ENCODE results near the gene SDC3. TPM values are rescaled to one million over a fixed set of nuclear protein-coding genes. Genes with fewer than 3 reads are reported as not detected.

The SDC3 gene
- total and polyA plus RNA-seq, 4 donors, result 21.2 to 41.8 (median 23.7) TPM

- H3K9ac ChIP-seq (ENCODE audit: insufficient read depth in 1 of 2, low read length in 2 of 2), result no peak overlapping the region
- no peak overlapping the region for H3K27ac ChIP-seq (ENCODE audit: low read depth in 1 of 2, low read length in 1 of 2)
- no peak for DNase-seq
- peaks cover 0 to 33% (median 17%) of the 10 kb centered on the region in 4 donors for H3K36me3 ChIP-seq (ENCODE audit: control insufficient read depth in 4 of 4, insufficient read depth in 4 of 4, low read length in 4 of 4)
- no peak for ATAC-seq (ENCODE audit: insufficient read depth, low FRiP score)
- H3K4me3 ChIP-seq, result no peak overlapping the region
- peaks cover 0 to 11% (median 6%) of the 10 kb centered on the region in 4 donors for H3K9me3 ChIP-seq (ENCODE audit: control insufficient read depth in 4 of 4, insufficient read depth in 3 of 4, low read length in 3 of 4)
- H3K4me1 ChIP-seq (ENCODE audit: control insufficient read depth in 5 of 5, insufficient read depth in 5 of 5, low read length in 5 of 5), result peaks cover 0 to 17% (median 8%) of the 10 kb centered on the region in 5 donors
- no peak for TF ChIP-seq CTCF (IDR thresholded peaks at IDR 0.05; ENCODE audit: control extremely low read depth, extremely low read depth)
- H3K27me3 ChIP-seq (ENCODE audit: control insufficient read depth in 3 of 3, insufficient read depth in 3 of 3, low read length in 2 of 3), result no peaks in the 10 kb centered on the region
- 95 to 98% methylated on average over 11 of the region's 11 CpGs for WGBS, 2 donors
Measured at GRCh38 chr1:30874176-30874575, 34.4 kb downstream of the SDC3 start.

GRCh38 chr1:30872948-30873263 is 35.7 kb downstream of the SDC3 start:
- TF ChIP-seq CTCF (IDR thresholded peaks at IDR 0.05; ENCODE audit: control extremely low read depth, extremely low read depth), result no peak
- Histone ChIP-seq H3K9me3 (ENCODE audit: control insufficient read depth in 4 of 4, insufficient read depth in 3 of 4, low read length in 3 of 4) (peaks cover 0 to 11% (median 6%) of the 10 kb centered on the region in 4 donors), H3K9ac (ENCODE audit: insufficient read depth in 1 of 2, low read length in 2 of 2) (no peak overlapping the region), H3K27me3 (ENCODE audit: control insufficient read depth in 3 of 3, insufficient read depth in 3 of 3, low read length in 2 of 3) (no peaks in the 10 kb centered on the region), H3K4me1 (ENCODE audit: control insufficient read depth in 5 of 5, insufficient read depth in 5 of 5, low read length in 5 of 5) (peaks cover 0 to 10% (median 8%) of the 10 kb centered on the region in 5 donors), H3K4me3 (no peak overlapping the region), H3K27ac (ENCODE audit: low read depth in 1 of 2, low read length in 1 of 2) (no peak overlapping the region), H3K36me3 (ENCODE audit: control insufficient read depth in 4 of 4, insufficient read depth in 4 of 4, low read length in 4 of 4) (peaks cover 0 to 33% (median 17%) of the 10 kb centered on the region in 4 donors)
- no peak for ATAC-seq (ENCODE audit: insufficient read depth, low FRiP score)
- DNase-seq, result no peak
- WGBS, 2 donors, result 85 to 98% methylated on average over 4 of the region's 4 CpGs

DNA sequence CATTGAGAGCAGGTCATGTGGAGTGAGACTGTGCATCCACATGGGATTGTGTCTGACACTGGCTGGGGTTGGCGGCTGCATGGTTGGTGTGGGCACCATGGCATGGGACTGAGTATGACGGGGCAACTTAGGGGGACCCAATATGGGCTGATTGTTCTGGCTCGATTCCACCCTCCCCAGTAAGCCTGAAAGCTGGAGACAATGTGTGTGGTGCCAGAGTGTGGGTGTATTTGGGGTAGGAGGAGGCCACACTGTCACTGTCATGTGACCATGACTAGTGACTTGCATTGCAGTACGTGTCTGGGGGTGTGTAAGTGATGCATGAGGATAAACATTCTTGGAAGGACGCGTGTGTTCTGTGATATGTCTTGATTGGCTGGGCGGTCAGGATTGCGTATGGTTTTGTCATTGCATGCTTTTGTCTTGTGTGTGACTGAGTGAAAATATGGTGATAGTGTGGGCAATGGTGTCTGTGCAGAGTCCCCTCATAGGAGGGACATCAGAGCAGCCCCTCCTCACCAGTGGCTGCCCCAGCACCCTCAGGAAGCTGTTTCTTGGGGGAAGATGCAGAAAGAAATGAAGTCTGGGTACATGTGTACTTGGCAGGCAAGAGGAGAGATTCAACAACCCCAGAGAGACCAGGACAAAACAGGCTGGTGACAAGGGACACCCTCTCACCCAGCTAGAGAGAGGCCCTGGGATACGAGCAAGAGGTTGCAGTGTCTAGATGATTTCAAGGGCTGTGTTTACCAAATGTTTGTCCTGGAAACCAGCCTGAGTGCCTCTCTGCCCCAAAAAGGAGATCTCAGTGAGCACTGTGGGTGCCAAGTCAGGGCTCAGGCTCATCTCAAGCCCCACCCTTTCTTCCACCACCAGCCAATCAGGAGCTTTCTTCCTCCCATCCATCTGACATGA is 36.3 kb downstream of the SDC3 start:
- 82 to 88% methylated on average over 9 of the region's 9 CpGs for WGBS, 2 donors
- ATAC-seq (ENCODE audit: insufficient read depth, low FRiP score), result no peak

More for the DNA sequence above, 36.3 kb downstream of the SDC3 start:
- no peak overlapping the region for H3K4me3 ChIP-seq
- H3K4me1 ChIP-seq (ENCODE audit: control insufficient read depth in 5 of 5, insufficient read depth in 5 of 5, low read length in 5 of 5), result peaks cover 0 to 4% (median 3%) of the 10 kb centered on the region in 5 donors
- H3K36me3 ChIP-seq (ENCODE audit: control insufficient read depth in 4 of 4, insufficient read depth in 4 of 4, low read length in 4 of 4), result peaks cover 0 to 33% (median 17%) of the 10 kb centered on the region in 4 donors
- no peak overlapping the region for H3K9ac ChIP-seq (ENCODE audit: insufficient read depth in 1 of 2, low read length in 2 of 2)
- no peak for DNase-seq
- H3K27me3 ChIP-seq (ENCODE audit: control insufficient read depth in 3 of 3, insufficient read depth in 3 of 3, low read length in 2 of 3), result no peaks in the 10 kb centered on the region
- no peak for TF ChIP-seq CTCF (IDR thresholded peaks at IDR 0.05; ENCODE audit: control extremely low read depth, extremely low read depth)
- H3K27ac ChIP-seq (ENCODE audit: low read depth in 1 of 2, low read length in 1 of 2), result no peak overlapping the region
- H3K9me3 ChIP-seq (ENCODE audit: control insufficient read depth in 4 of 4, insufficient read depth in 3 of 4, low read length in 3 of 4), result peaks cover 0 to 11% (median 6%) of the 10 kb centered on the region in 4 donors

All from lung (tissue), 12 donors.